SH-SY5Y (cell line): ENCODE data around the gene LRRC8B.

Source experiments
- GATA2 ChIP-seq: IDR thresholded peaks from 2 replicates; pipeline ENCODE4 v1.6.1; 2011; ENCODE audit warnings: mild to moderate bottlenecking, low read depth, low read length
- GATA3 ChIP-seq: IDR thresholded peaks from 2 replicates; pipeline ENCODE4 v1.6.1; 2011; ENCODE audit warnings: low read depth, mild to moderate bottlenecking, low read length, moderate library complexity

GRCh38 chr1:89610457-89611011, 85.9 kb downstream of the LRRC8B start:
- no peak for TF ChIP-seq GATA2
- no peak for TF ChIP-seq GATA3
